Mesendoderm (in vitro differentiated cells): Measurements from ENCODE around the gene LILRA5. TPM values are rescaled to one million over a fixed set of nuclear protein-coding genes. Genes with fewer than 3 reads are reported as not detected.
"Not testable (repeated sequence)": the region's sequence is repeated elsewhere in the genome, so short reads cannot be mapped to it uniquely, and the experiment has no call there.

Experiments used
- DNase-seq: peaks from one replicate; pipeline ENCODE4 v3.0.0; 2013
- H2AK5ac ChIP-seq: 2 replicates; pipeline ENCODE4 v1.6.1; 2013; ENCODE audit warnings: low read length, inconsistent platforms
- H2BK120ac ChIP-seq: 2 replicates; pipeline ENCODE4 v1.6.1; 2013; ENCODE audit warnings: low read depth, mild to moderate bottlenecking, low read length, moderate library complexity, mixed read lengths
- H2BK15ac ChIP-seq: replicated peaks from 2 replicates; pipeline ENCODE4 v1.6.1; 2013; ENCODE audit warnings: low read depth, mild to moderate bottlenecking, moderate library complexity
- H2BK5ac ChIP-seq: 2 replicates; pipeline ENCODE4 v1.6.1; 2013; ENCODE audit warnings: low read length, inconsistent platforms
- H3K18ac ChIP-seq: 2 replicates; pipeline ENCODE4 v1.6.1; 2013; ENCODE audit warnings: mild to moderate bottlenecking, low read length, mixed read lengths
- H3K23ac ChIP-seq: one replicate; pipeline ENCODE4 v1.6.1; 2013; ENCODE audit warnings: low read length
- H3K27ac ChIP-seq: 2 replicates; pipeline ENCODE4 v1.5.1; 2013; ENCODE audit warnings: low read depth, mild to moderate bottlenecking, inconsistent platforms, low read length, moderate library complexity
- H3K27me3 ChIP-seq: 2 replicates; pipeline ENCODE4 v1.6.1; 2013; ENCODE audit warnings: low read length, control low read depth, mild to moderate bottlenecking, inconsistent platforms; ENCODE audit not compliant: insufficient read depth, poor library complexity
- H3K36me3 ChIP-seq: 2 replicates; pipeline ENCODE4 v1.6.1; 2013; ENCODE audit warnings: low read length, inconsistent platforms; ENCODE audit not compliant: control insufficient read depth, insufficient read depth
- H3K4ac ChIP-seq: one replicate; pipeline ENCODE4 v1.6.1; 2013; ENCODE audit warnings: low read depth, mild to moderate bottlenecking, low read length, moderate library complexity
- H3K4me1 ChIP-seq: 2 replicates; pipeline ENCODE4 v1.6.1; 2013; ENCODE audit warnings: low read depth, low read length, inconsistent platforms; ENCODE audit not compliant: control insufficient read depth
- H3K4me2 ChIP-seq: 2 replicates; pipeline ENCODE4 v1.6.1; 2013; ENCODE audit warnings: low read length
- H3K4me3 ChIP-seq: 2 replicates; pipeline ENCODE4 v1.5.1; 2013; ENCODE audit warnings: mild to moderate bottlenecking, low read length
- H3K56ac ChIP-seq: one replicate; pipeline ENCODE4 v1.6.1; 2013; ENCODE audit warnings: low read length
- H3K79me1 ChIP-seq: 2 replicates; pipeline ENCODE4 v1.6.1; 2013; ENCODE audit warnings: low read length, inconsistent platforms
- H3K79me2 ChIP-seq: 2 replicates; pipeline ENCODE4 v1.6.1; 2013; ENCODE audit warnings: mild to moderate bottlenecking, low read length; ENCODE audit not compliant: control insufficient read depth, insufficient read depth
- H3K9ac ChIP-seq: 2 replicates; pipeline ENCODE4 v1.6.1; 2013; ENCODE audit warnings: low read length, inconsistent platforms
- H4K5ac ChIP-seq: one replicate; pipeline ENCODE4 v1.6.1; 2013; ENCODE audit warnings: low read length
- H4K8ac ChIP-seq: one replicate; pipeline ENCODE4 v1.6.1; 2013; ENCODE audit warnings: low read depth, mild to moderate bottlenecking, control low read depth, low read length, moderate library complexity
- WGBS: extraction: QIAGEN DNeasy Blood & Tissue Kit; methylation state at CpG from one replicate; pipeline ENCODE4 v1.1.7; 2013; ENCODE audit warnings: low lambda C conversion rate, missing lambda C conversion rate; ENCODE audit not compliant: insufficient coverage; ENCODE audit errors: extremely low coverage; 5-methylcytosine and 5-hydroxymethylcytosine counted together
- polyA plus RNA-seq, 2 experiments: library from polyadenylated mRNA; stranded (reverse); fragments of 200-250 nt; gene quantifications; one replicate each; pipeline ENCODE4 v1.2.3, GENCODE V29; 2013

Gene LILRA5
- not detected for polyA plus RNA-seq (2013, experiment 1 of 2)
- polyA plus RNA-seq (2013, experiment 2 of 2) = not detected

DNA sequence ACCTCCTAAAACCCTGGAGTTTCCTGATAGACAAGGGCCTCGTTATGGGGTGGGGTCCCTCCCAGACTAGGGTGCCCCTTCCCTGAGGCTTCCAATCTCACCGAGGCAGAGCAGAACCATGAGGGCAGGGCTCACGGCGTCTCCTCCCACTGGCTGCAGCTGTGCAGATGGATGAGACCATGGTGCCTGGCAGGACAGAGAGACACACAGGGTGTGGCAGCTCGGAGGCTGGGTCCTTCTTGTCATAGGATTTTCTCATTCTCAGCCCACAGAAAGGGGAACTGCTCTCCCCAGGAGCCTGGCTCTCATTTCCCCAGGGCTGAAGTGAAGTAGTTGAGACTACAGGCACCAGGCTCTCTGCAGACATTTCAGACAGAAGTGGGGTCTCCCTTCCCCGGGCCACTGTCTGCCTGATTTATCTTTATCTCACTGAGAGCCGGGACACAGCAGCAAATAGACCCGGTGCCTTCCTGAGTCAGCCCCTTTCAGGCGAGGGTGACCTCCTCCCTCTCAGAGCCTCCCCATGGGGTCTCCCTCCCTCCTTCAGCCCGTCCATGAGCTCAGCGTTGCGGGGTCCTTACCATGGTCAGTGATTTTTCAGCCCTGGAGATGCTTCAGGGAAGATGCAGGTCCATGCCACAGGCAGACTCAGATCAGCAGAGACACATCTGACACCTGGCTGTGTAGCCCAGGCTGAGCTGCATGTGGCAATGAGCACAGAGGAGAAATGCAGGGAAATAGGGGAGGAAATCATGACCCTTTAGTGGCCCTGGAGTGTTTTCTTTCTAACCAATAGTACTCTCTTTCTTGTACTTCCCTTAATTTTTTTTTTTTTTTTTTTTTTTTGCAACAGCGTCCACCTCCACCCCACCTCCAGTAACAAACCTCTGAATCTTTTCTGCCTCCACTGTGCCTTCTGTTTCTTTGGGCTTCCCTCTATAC is at the start of gene LILRA5:
TSS of gene LILRA5 (minus strand) at position 731 of the 942 bp plus-strand sequence. CDS start at position 584, 147 bp downstream.
- H3K4me2 ChIP-seq = no peak within 1 kb of the TSS
- H3K36me3 ChIP-seq = no peaks in the 10 kb centered on the region
- no peak within 1 kb of the TSS for H3K4me3 ChIP-seq
- no peak within 1 kb of the TSS for H3K9ac ChIP-seq
- H2BK15ac ChIP-seq = no peak within 1 kb of the TSS
- no peaks in the 10 kb centered on the region for H3K79me2 ChIP-seq
- no peaks in the 10 kb centered on the region for H3K27me3 ChIP-seq
- no peak within 1 kb of the TSS for H3K18ac ChIP-seq
- no peak within 1 kb of the TSS for H3K23ac ChIP-seq
- no peaks in the 10 kb centered on the region for H3K4me1 ChIP-seq
- H4K5ac ChIP-seq = no peak within 1 kb of the TSS
- no peak within 1 kb of the TSS for H3K56ac ChIP-seq
- H2BK120ac ChIP-seq = no peak within 1 kb of the TSS
- no CpG with 5 or more reads among the region's 13 CpGs for WGBS
- DNase-seq = no peak
- no peak within 1 kb of the TSS for H4K8ac ChIP-seq
- H2BK5ac ChIP-seq = no peak within 1 kb of the TSS
- no peak within 1 kb of the TSS for H2AK5ac ChIP-seq
- no peaks in the 10 kb centered on the region for H3K79me1 ChIP-seq
- H3K4ac ChIP-seq = no peak within 1 kb of the TSS
- no peak within 1 kb of the TSS for H3K27ac ChIP-seq

DNA sequence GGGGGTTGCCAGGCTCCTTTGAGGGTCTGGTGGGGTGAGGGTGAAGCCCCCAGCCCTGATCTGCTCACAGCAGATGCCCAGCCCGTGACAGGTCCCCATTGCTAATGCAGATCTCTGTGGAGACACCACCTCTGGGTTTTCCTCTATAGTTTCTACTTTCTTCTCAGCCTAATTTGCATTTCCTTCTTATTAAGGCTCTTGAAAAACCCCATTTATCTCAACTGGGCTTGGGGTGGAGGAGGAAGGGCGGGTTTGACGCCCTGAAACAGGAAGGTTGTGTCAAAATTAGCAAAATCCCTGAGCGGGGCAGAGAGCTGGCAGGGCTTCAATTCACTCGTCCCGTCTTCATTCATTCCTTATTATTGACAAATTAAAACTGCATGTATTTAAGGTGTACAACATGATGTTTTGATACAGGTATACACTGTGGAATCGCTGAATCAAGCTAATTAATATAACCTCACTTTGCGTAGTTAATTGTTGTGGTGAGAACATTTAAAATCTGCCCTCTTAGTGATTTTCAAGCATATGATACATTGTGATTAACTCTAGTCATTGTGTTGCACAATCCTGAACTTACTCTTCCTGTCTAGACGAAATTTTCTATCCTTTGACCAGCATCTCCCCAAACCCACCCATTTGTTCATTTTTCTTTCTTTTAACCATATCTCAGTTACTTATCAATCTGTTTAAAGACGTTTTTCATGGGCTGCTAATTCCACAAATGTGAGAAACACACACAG is 48.9 kb upstream of the LILRA5 start:
- no CpG with 5 or more reads among the region's 10 CpGs for WGBS
- H2BK120ac ChIP-seq, H3K4me1 ChIP-seq, H3K9ac ChIP-seq, DNase-seq, H3K36me3 ChIP-seq, H2BK15ac ChIP-seq, H3K18ac ChIP-seq, H2AK5ac ChIP-seq, H3K56ac ChIP-seq, H3K4me3 ChIP-seq, H3K27ac ChIP-seq, H2BK5ac ChIP-seq, H3K4ac ChIP-seq, H3K79me1 ChIP-seq, H3K23ac ChIP-seq, H3K27me3 ChIP-seq, H3K4me2 ChIP-seq, H3K79me2 ChIP-seq, H4K8ac ChIP-seq, H4K5ac ChIP-seq: not testable (repeated sequence)

DNA sequence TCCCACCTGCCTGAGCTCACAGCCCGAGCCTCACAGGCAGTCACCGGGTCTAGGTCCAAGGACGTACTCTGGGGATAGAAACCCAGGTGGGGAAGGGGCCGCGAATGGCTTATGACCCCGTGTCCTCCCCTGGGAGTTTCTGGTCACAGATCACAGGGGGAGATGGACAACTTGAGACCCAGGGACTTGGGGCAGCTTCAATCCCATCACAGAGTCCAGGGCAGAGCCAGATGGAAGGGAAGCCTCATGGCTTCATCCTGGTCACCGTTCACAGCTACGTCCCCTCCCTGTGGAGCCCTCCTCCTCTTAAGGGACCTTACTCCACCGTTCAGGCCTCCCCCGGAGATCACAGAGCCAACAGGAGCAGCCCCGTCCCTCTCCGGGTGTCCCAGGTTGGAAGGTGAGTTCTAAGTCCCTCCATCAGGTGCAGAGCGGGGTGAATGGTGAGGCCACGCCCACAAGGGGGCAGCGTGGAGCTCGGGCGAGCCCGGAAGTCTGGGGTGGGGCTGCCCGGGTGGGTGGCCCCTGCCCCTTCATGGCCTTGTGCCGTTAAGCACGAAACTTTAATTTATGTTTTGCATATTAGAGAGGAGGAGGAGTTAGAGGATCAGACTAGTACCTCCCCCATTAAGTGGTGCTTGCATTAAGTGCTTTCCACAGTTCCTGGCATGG is 46.3 kb upstream of the LILRA5 start:
- not testable (repeated sequence) for H3K36me3 ChIP-seq, H2BK15ac ChIP-seq, H3K79me2 ChIP-seq, H3K79me1 ChIP-seq, H3K27ac ChIP-seq, H3K4me3 ChIP-seq, DNase-seq, H2BK120ac ChIP-seq, H4K8ac ChIP-seq, H3K56ac ChIP-seq, H3K18ac ChIP-seq, H2BK5ac ChIP-seq, H3K4me2 ChIP-seq, H3K9ac ChIP-seq, H3K23ac ChIP-seq, H3K4ac ChIP-seq, H3K27me3 ChIP-seq, H4K5ac ChIP-seq, H2AK5ac ChIP-seq, H3K4me1 ChIP-seq
- no CpG with 5 or more reads among the region's 21 CpGs for WGBS

GRCh38 chr19:54357381-54357780 is 44.4 kb upstream of the LILRA5 start:
- Histone ChIP-seq H3K79me2 (no peaks in the 10 kb centered on the region), H3K4me3 (no peak overlapping the region), H3K79me1 (no peaks in the 10 kb centered on the region), H4K5ac (no peak overlapping the region), H2BK15ac (no peak overlapping the region), H4K8ac (no peak overlapping the region), H3K9ac (no peak overlapping the region), H3K4ac (no peak overlapping the region), H3K18ac (no peak overlapping the region), H2BK120ac (no peak overlapping the region), H3K27ac (no peak overlapping the region), H3K36me3 (no peaks in the 10 kb centered on the region), H3K23ac (no peak overlapping the region), H3K4me1 (no peaks in the 10 kb centered on the region), H2AK5ac (no peak overlapping the region), H3K27me3 (no peaks in the 10 kb centered on the region), H3K56ac (no peak overlapping the region), H2BK5ac (no peak overlapping the region), H3K4me2 (no peak overlapping the region)
- peak; percentile 7 for DNase-seq
- no CpG with 5 or more reads among the region's 16 CpGs for WGBS

DNA sequence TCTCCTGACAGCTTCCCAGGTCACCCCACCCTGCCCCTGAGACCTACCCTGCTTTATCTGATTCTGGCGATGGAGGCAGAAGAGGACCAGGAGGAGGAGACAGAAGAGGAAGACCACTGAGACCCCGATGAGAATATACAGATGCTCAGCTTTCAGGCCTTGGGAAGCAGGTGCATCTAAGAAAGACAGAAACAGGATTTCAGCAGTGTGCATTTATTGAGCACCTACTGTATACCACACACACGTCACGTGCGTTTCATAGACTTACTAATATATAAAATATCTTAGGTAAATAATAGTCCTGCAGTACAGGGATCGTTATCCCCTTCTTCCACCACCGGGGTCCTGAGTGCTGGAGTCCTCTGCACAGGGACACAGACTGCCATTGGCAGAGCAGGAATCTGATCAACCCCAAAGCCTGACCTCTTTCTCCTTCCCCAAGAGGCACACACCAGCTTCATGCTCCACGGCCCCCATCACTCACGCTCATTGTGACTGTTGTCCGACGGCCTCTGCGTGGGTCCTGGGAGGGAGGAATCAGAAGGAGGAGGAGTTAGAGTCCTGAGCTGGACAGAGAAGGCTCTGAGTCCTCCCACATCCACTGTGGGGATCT is 43.6 kb upstream of the LILRA5 start:
- no CpG with 5 or more reads among the region's 12 CpGs for WGBS
- Histone ChIP-seq H3K36me3 (no peaks in the 10 kb centered on the region), H2BK15ac (no peak overlapping the region), H4K5ac (no peak overlapping the region), H3K79me2 (no peaks in the 10 kb centered on the region), H3K18ac (no peak overlapping the region), H4K8ac (no peak overlapping the region), H3K4ac (no peak overlapping the region), H3K27ac (no peak overlapping the region), H3K23ac (no peak overlapping the region), H3K4me3 (no peak overlapping the region), H3K4me1 (no peaks in the 10 kb centered on the region), H3K56ac (no peak overlapping the region), H2BK5ac (no peak overlapping the region), H3K4me2 (no peak overlapping the region), H3K79me1 (no peaks in the 10 kb centered on the region), H2AK5ac (no peak overlapping the region), H3K27me3 (no peaks in the 10 kb centered on the region), H3K9ac (no peak overlapping the region), H2BK120ac (no peak overlapping the region)
- no peak for DNase-seq
